ENCODE data around the gene AGXT2.

- TF ChIP-seq PATZ1 (CRISPR knock-in tag; IDR thresholded peaks at IDR 0.05; ENCODE audit: borderline replicate concordance), result no peak
- TF ChIP-seq ARNTL (CRISPR knock-in tag; IDR thresholded peaks at IDR 0.05; ENCODE audit: borderline replicate concordance, low read depth), result no peak
- no peak for TF ChIP-seq POU6F1 (CRISPR knock-in tag; IDR thresholded peaks at IDR 0.05; ENCODE audit: borderline replicate concordance, low read depth)
- no peak for TF ChIP-seq ZFP30 (CRISPR knock-in tag; IDR thresholded peaks at IDR 0.05)
Measured at GRCh38 chr5:34967540-34967939, 80.2 kb downstream of the AGXT2 start.
